ENCODE results near the gene ANKRD23. TPM values are rescaled to one million over a fixed set of nuclear protein-coding genes. Genes with fewer than 3 reads are reported as not detected.

Gene ANKRD23
- total and polyA plus RNA-seq, 2 experiments from 2014 or later = 0.76 to 1.4 TPM

- in situ Hi-C loops (cut with MboI) = no loop called here
- H3K27ac ChIP-seq = no peak overlapping the region
Measured at GRCh38 chr2:96884299-96885094, 40.7 kb upstream of the ANKRD23 start.

DNA sequence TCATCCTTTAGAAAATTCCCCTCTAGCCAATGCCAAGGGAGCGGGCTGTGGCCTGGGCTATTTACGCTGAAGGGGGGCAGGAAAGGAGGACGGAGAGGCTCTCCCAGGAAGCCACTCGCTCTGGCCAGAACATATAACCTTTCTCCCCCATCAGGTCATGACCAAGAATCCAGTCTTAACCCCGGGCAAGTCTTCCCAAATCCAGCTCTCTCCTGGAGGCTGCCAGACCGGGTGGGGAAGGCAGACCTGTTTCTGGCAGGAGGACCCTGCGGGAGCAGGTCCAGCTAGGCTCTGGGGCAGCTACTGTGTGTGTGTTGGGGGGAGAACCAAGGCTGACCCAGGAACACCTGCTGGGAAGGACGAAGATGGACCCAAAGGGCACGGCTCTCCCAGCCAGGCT, 39.5 kb upstream of the ANKRD23 start:
- no peak overlapping the region for H2AFZ ChIP-seq
- WGBS, 2 experiments (ENCODE audit: low coverage in 1 of 2, low lambda C conversion rate in 2 of 2, missing lambda C conversion rate in 2 of 2) = 73 to 77% methylated on average over 9 of the region's 9 CpGs
- no peaks in the 10 kb centered on the region for H3K79me2 ChIP-seq (ENCODE audit: insufficient read depth)
- H3K9me2 ChIP-seq (ENCODE audit: insufficient read depth) = no peaks in the 10 kb centered on the region
- H3K27ac ChIP-seq = no peak overlapping the region
- H3K36me3 ChIP-seq (ENCODE audit: low read depth) = no peaks in the 10 kb centered on the region
- no peak overlapping the region for H3K4me3 ChIP-seq
- no peaks in the 10 kb centered on the region for H3K4me1 ChIP-seq (ENCODE audit: insufficient read depth)
- peaks cover 7% of the 10 kb centered on the region; the same call in 1 of the 2 replicates for H3K27me3 ChIP-seq (replicated peaks; ENCODE audit: insufficient read depth)
- in situ Hi-C loops (cut with MboI) = no loop called here
- H4K20me1 ChIP-seq (ENCODE audit: insufficient read depth) = no peaks in the 10 kb centered on the region
- no peak overlapping the region for H3K9ac ChIP-seq
- no peak for DNase-seq
- no peaks in the 10 kb centered on the region for H3F3A ChIP-seq (ENCODE audit: insufficient read depth)
- TF ChIP-seq EZH2phosphoT487 (IDR thresholded peaks at IDR 0.05; ENCODE audit: insufficient read depth, low read depth) (no peak), EZH2 (IDR thresholded peaks at IDR 0.05; ENCODE audit: insufficient read depth, poor library complexity, severe bottlenecking) (no peak)
- H3K4me2 ChIP-seq (ENCODE audit: unreplicated experiment) = no peak overlapping the region
- no peaks in the 10 kb centered on the region for H3K9me3 ChIP-seq (ENCODE audit: low read depth)

More at GRCh38 chr2:96884299-96885094, 40.7 kb upstream of the ANKRD23 start:
- Histone ChIP-seq H3K4me1 (ENCODE audit: insufficient read depth) (no peaks in the 10 kb centered on the region), H4K20me1 (ENCODE audit: insufficient read depth) (no peaks in the 10 kb centered on the region), H3K36me3 (ENCODE audit: low read depth) (no peaks in the 10 kb centered on the region), H3F3A (ENCODE audit: insufficient read depth) (no peaks in the 10 kb centered on the region), H3K4me2 (ENCODE audit: unreplicated experiment) (no peak overlapping the region), H2AFZ (no peak overlapping the region), H3K9me2 (ENCODE audit: insufficient read depth) (no peaks in the 10 kb centered on the region), H3K27me3 (replicated peaks; ENCODE audit: insufficient read depth) (peaks cover 7% of the 10 kb centered on the region; the same call in 1 of the 2 replicates), H3K9ac (no peak overlapping the region), H3K79me2 (ENCODE audit: insufficient read depth) (no peaks in the 10 kb centered on the region), H3K4me3 (no peak overlapping the region), H3K9me3 (ENCODE audit: low read depth) (no peaks in the 10 kb centered on the region)
- TF ChIP-seq EZH2phosphoT487 (IDR thresholded peaks at IDR 0.05; ENCODE audit: insufficient read depth, low read depth) = no peak
- TF ChIP-seq EZH2 (IDR thresholded peaks at IDR 0.05; ENCODE audit: insufficient read depth, poor library complexity, severe bottlenecking) = no peak
- no peak for DNase-seq
- WGBS, 2 experiments (ENCODE audit: low coverage in 1 of 2, low lambda C conversion rate in 2 of 2, missing lambda C conversion rate in 2 of 2) = 85 to 86% methylated on average over 19 of the region's 19 CpGs

DNA sequence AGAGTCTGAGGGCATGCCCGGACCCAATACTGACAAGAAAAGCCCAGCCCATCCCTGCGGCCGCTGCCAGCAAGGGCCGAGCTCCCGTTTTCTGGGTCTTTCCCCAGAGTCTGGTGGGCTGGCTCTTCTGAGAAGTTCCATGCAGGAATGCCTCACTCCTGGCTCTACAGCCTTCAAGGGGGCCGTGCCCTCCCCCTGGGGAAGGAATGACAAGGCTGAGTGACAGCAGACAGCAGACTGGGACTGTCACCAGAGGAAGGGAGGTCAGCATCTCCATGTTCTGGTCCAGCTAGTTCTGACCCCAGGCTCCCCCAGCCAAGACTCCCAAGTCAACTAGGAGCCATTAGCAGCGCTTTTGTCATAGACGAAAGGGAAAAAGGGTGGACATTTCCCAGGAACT, 39.1 kb upstream of the ANKRD23 start:
- no peak overlapping the region for H3K4me3 ChIP-seq
- WGBS, 2 experiments (ENCODE audit: low coverage in 1 of 2, low lambda C conversion rate in 2 of 2, missing lambda C conversion rate in 2 of 2) = 61 to 66% methylated on average over 8 of the region's 8 CpGs

GRCh38 chr2:96882230-96882629, 38.4 kb upstream of the ANKRD23 start:
- Histone ChIP-seq H3K27me3 (replicated peaks; ENCODE audit: insufficient read depth) (peaks cover 7% of the 10 kb centered on the region; the same call in 1 of the 2 replicates), H3F3A (ENCODE audit: insufficient read depth) (no peaks in the 10 kb centered on the region), H3K27ac (no peak overlapping the region), H3K4me3 (no peak overlapping the region), H3K9me3 (ENCODE audit: low read depth) (no peaks in the 10 kb centered on the region), H3K9me2 (ENCODE audit: insufficient read depth) (no peaks in the 10 kb centered on the region), H3K4me1 (ENCODE audit: insufficient read depth) (no peaks in the 10 kb centered on the region), H3K4me2 (ENCODE audit: unreplicated experiment) (no peak overlapping the region), H4K20me1 (ENCODE audit: insufficient read depth) (no peaks in the 10 kb centered on the region), H3K9ac (no peak overlapping the region), H3K36me3 (ENCODE audit: low read depth) (no peaks in the 10 kb centered on the region), H3K79me2 (ENCODE audit: insufficient read depth) (no peaks in the 10 kb centered on the region), H2AFZ (no peak overlapping the region)
- DNase-seq = no peak
- in situ Hi-C loops (cut with MboI) = no loop called here
- 59 to 93% methylated on average over 8 to 12 of the region's 12 CpGs for WGBS, 2 experiments (ENCODE audit: low coverage in 1 of 2, low lambda C conversion rate in 2 of 2, missing lambda C conversion rate in 2 of 2)
- no peak for TF ChIP-seq EZH2 (IDR thresholded peaks at IDR 0.05; ENCODE audit: insufficient read depth, poor library complexity, severe bottlenecking)
- TF ChIP-seq EZH2phosphoT487 (IDR thresholded peaks at IDR 0.05; ENCODE audit: insufficient read depth, low read depth) = no peak

More for the DNA sequence above, 39.1 kb upstream of the ANKRD23 start:
- H3K4me1 ChIP-seq (ENCODE audit: insufficient read depth) = no peaks in the 10 kb centered on the region
- no peaks in the 10 kb centered on the region for H3K79me2 ChIP-seq (ENCODE audit: insufficient read depth)
- TF ChIP-seq EZH2 (IDR thresholded peaks at IDR 0.05; ENCODE audit: insufficient read depth, poor library complexity, severe bottlenecking) (no peak), EZH2phosphoT487 (IDR thresholded peaks at IDR 0.05; ENCODE audit: insufficient read depth, low read depth) (no peak)
- H3K9me2 ChIP-seq (ENCODE audit: insufficient read depth) = no peaks in the 10 kb centered on the region
- H3K36me3 ChIP-seq (ENCODE audit: low read depth) = no peaks in the 10 kb centered on the region
- no peak overlapping the region for H3K27ac ChIP-seq
- no peak overlapping the region for H2AFZ ChIP-seq
- peaks cover 7% of the 10 kb centered on the region; the same call in 1 of the 2 replicates for H3K27me3 ChIP-seq (replicated peaks; ENCODE audit: insufficient read depth)
- H4K20me1 ChIP-seq (ENCODE audit: insufficient read depth) = no peaks in the 10 kb centered on the region
- H3F3A ChIP-seq (ENCODE audit: insufficient read depth) = no peaks in the 10 kb centered on the region
- DNase-seq = no peak
- in situ Hi-C loops (cut with MboI) = no loop called here
- no peaks in the 10 kb centered on the region for H3K9me3 ChIP-seq (ENCODE audit: low read depth)
- no peak overlapping the region for H3K9ac ChIP-seq
- no peak overlapping the region for H3K4me2 ChIP-seq (ENCODE audit: unreplicated experiment)

All from GM23248 (cell line).